Liver (tissue), 9 donors: ENCODE results near the gene CCDC54. TPM values are rescaled to one million over a fixed set of nuclear protein-coding genes. Genes with fewer than 3 reads are reported as not detected.

Source experiments
- DNase-seq: peaks from one replicate; pipeline ENCODE4 v3.0.0-alpha.2; 2017; ENCODE audit warnings: low spot score
- H3K27ac ChIP-seq, 2 donors: one replicate each; pipeline ENCODE4 v1.7.0; 2013; ENCODE audit warnings: inconsistent platforms in 2 of 2, low read length in 2 of 2, control low read depth in 1 of 2, low read depth in 1 of 2, mild to moderate bottlenecking in 1 of 2
- H3K27me3 ChIP-seq, 4 donors: one replicate each; pipeline versions ENCODE4 v1.6.1 to v1.7.0; 2013; ENCODE audit warnings: low read length in 3 of 4, inconsistent platforms in 1 of 4, mild to moderate bottlenecking in 1 of 4, moderate library complexity in 1 of 4; ENCODE audit not compliant: control insufficient read depth in 4 of 4, insufficient read depth in 4 of 4
- H3K36me3 ChIP-seq, 4 donors: one replicate each; pipeline versions ENCODE4 v1.6.1 to v1.7.0; 2013; ENCODE audit warnings: low read length in 3 of 4, mild to moderate bottlenecking in 3 of 4, low read depth in 1 of 4, moderate library complexity in 1 of 4; ENCODE audit not compliant: control insufficient read depth in 4 of 4, insufficient read depth in 3 of 4
- H3K4me1 ChIP-seq, 4 donors: one replicate each; pipeline versions ENCODE4 v1.6.1 to v1.7.0; 2013; ENCODE audit warnings: low read length in 3 of 4, mild to moderate bottlenecking in 3 of 4, moderate library complexity in 1 of 4; ENCODE audit not compliant: control insufficient read depth in 4 of 4, insufficient read depth in 4 of 4
- H3K4me3 ChIP-seq, 3 donors: one replicate each; pipeline versions ENCODE4 v1.6.1 to v1.7.0; 2013; ENCODE audit warnings: low read length in 3 of 3, control low read depth in 1 of 3, low read depth in 1 of 3, mild to moderate bottlenecking in 1 of 3
- H3K9ac ChIP-seq, 2 donors: one replicate each; pipeline ENCODE4 v1.7.0; 2013; ENCODE audit warnings: low read length in 2 of 2, mild to moderate bottlenecking in 2 of 2, moderate library complexity in 2 of 2, control low read depth in 1 of 2, low read depth in 1 of 2
- H3K9me3 ChIP-seq, 4 donors: one replicate each; pipeline versions ENCODE4 v1.6.1 to v1.7.0; 2013; ENCODE audit warnings: low read length in 3 of 4; ENCODE audit not compliant: control insufficient read depth in 4 of 4
- ATF3 ChIP-seq: IDR thresholded peaks from 2 replicates; pipeline ENCODE4 v1.6.1; 2016; ENCODE audit warnings: antibody characterized with exemption
- CTCF ChIP-seq: fragments of 150-350 bp; IDR thresholded peaks from 2 replicates; pipeline ENCODE4 v1.5.1; 2017; ENCODE audit warnings: improper control_type of control experiment, low read depth, low read length; ENCODE audit not compliant: missing input control
- EGR1 ChIP-seq, 2 donors: IDR thresholded peaks; 2 replicates each; pipeline ENCODE4 v1.6.1; 2016 to 2018; ENCODE audit warnings: antibody characterized with exemption in 2 of 2, low read depth in 2 of 2
- FOXA1 ChIP-seq: IDR thresholded peaks from 2 replicates; pipeline ENCODE4 v1.6.1; 2016; ENCODE audit warnings: antibody characterized with exemption
- FOXA2 ChIP-seq: IDR thresholded peaks from 2 replicates; pipeline ENCODE4 v1.6.1; 2016; ENCODE audit warnings: antibody characterized with exemption
- GABPA ChIP-seq, 2 donors: IDR thresholded peaks in 1 of 2; conservative IDR thresholded peaks in 1 of 2; 2 replicates each; pipeline ENCODE4 v1.6.1; 2016; ENCODE audit warnings: antibody characterized with exemption in 2 of 2, mild to moderate bottlenecking in 1 of 2, moderate library complexity in 1 of 2
- HNF4A ChIP-seq, 2 donors: conservative IDR thresholded peaks; 2 replicates each; pipeline ENCODE4 v1.6.1; 2016; ENCODE audit warnings: antibody characterized with exemption in 2 of 2, mild to moderate bottlenecking in 2 of 2
- HNF4G ChIP-seq: IDR thresholded peaks from 2 replicates; pipeline ENCODE4 v1.6.1; 2016; ENCODE audit warnings: antibody characterized with exemption
- MAX ChIP-seq: IDR thresholded peaks from 2 replicates; pipeline ENCODE4 v1.6.1; 2016; ENCODE audit warnings: antibody characterized with exemption
- REST ChIP-seq: IDR thresholded peaks from 2 replicates; pipeline ENCODE4 v1.6.1; 2016; ENCODE audit warnings: antibody characterized with exemption, mild to moderate bottlenecking
- RXRA ChIP-seq, 2 donors: IDR thresholded peaks; 2 replicates each; pipeline ENCODE4 v1.6.1; 2017 to 2018; ENCODE audit warnings: antibody characterized with exemption in 2 of 2, mild to moderate bottlenecking in 1 of 2
- SP1 ChIP-seq: IDR thresholded peaks from 2 replicates; pipeline ENCODE4 v1.6.1; 2018; ENCODE audit warnings: antibody characterized with exemption, mild to moderate bottlenecking
- TAF1 ChIP-seq: conservative IDR thresholded peaks from 2 replicates; pipeline ENCODE4 v1.6.1; 2016; ENCODE audit warnings: antibody characterized with exemption, mild to moderate bottlenecking
- WGBS: extraction: QIAGEN DNeasy Blood & Tissue Kit; methylation state at CpG from one replicate; pipeline ENCODE4 v1.1.7; 2013; 5-methylcytosine and 5-hydroxymethylcytosine counted together
- polyA plus RNA-seq, 2 donors: library from polyadenylated mRNA; stranded (reverse) in 1 of 2; unstranded in 1 of 2; fragments of 200-250 nt in 1 of 2; fragments of >200 nt in 1 of 2; fragmentation: Nextera tagmentation in 1 of 2; extraction: Ambion mirVana in 1 of 2; gene quantifications; one replicate each; pipeline versions ENCODE4 v1.2.1 to v1.2.3, GENCODE V29; 2013 to 2015
- total RNA-seq, 2 donors: library from RNA; depleted of rRNA; stranded (reverse); fragments of >200 nt; gene quantifications; one replicate each; pipeline ENCODE4 v1.2.3, GENCODE V29; 2014
- donor health status: healthy.
- donor health status: healthy.
- donor health status: healthy.
- donor health status: healthy.
- donor health status: healthy.

The CCDC54 gene
- total and polyA plus RNA-seq, 4 donors: 0.21 TPM; not detected in 3

- Histone ChIP-seq H3K9me3 (no peaks in the 10 kb centered on the region), H3K36me3 (no peaks in the 10 kb centered on the region), H3K4me1 (no peaks in the 10 kb centered on the region), H3K4me3 (no peak overlapping the region), H3K27ac (no peak overlapping the region), H3K27me3 (no peaks in the 10 kb centered on the region), H3K9ac (no peak overlapping the region)
- TF ChIP-seq HNF4A (conservative IDR thresholded peaks at IDR 0.05) (no peak), RXRA (IDR thresholded peaks at IDR 0.05) (no peak), EGR1 (IDR thresholded peaks at IDR 0.05; ENCODE audit: low read depth in 2 of 2) (no peak), HNF4G (no peak), SP1 (no peak), FOXA2 (no peak), TAF1 (no peak)
- WGBS: 87% methylated on average over 3 of the region's 3 CpGs
- DNase-seq: no peak
Observed at GRCh38 chr3:107387555-107387954, 10.3 kb downstream of the CCDC54 start.

- Histone ChIP-seq H3K27ac (no peak overlapping the region), H3K4me3 (no peak overlapping the region), H3K4me1 (no peaks in the 10 kb centered on the region), H3K27me3 (no peaks in the 10 kb centered on the region), H3K36me3 (no peaks in the 10 kb centered on the region), H3K9ac (no peak overlapping the region), H3K9me3 (no peaks in the 10 kb centered on the region)
- WGBS: 92% methylated on average over 3 of the region's 3 CpGs
- TF ChIP-seq SP1: no peak
- TF ChIP-seq ATF3: no peak
- no peak for TF ChIP-seq CTCF
- no peak for TF ChIP-seq HNF4A (conservative IDR thresholded peaks at IDR 0.05)
- no peak for TF ChIP-seq HNF4G
- no peak for TF ChIP-seq MAX
- no peak for TF ChIP-seq RXRA (IDR thresholded peaks at IDR 0.05)
- TF ChIP-seq FOXA2: no peak
- no peak for TF ChIP-seq GABPA (IDR thresholded peaks at IDR 0.05 in 1 of 2, conservative IDR thresholded peaks at IDR 0.05 in 1 of 2)
- no peak for TF ChIP-seq FOXA1
- TF ChIP-seq REST: no peak
- no peak for DNase-seq
Observed at GRCh38 chr3:107392549-107393165, 15.4 kb downstream of the CCDC54 start.
